ENCODE results near the gene TP53TG5.

GRCh38 chr20:45366631-45367030 lies 11.5 kb downstream of the TP53TG5 start:
- TF ChIP-seq FOXM1 (IDR thresholded peaks at IDR 0.05; ENCODE audit: borderline replicate concordance) (no peak), CTBP1 (IDR thresholded peaks at IDR 0.05; ENCODE audit: borderline replicate concordance) (no peak), PKNOX1 (IDR thresholded peaks at IDR 0.05) (no peak), ZNF384 (IDR thresholded peaks at IDR 0.05) (no peak), TARDBP (IDR thresholded peaks at IDR 0.05) (no peak), BHLHE40 (IDR thresholded peaks at IDR 0.05; ENCODE audit: borderline replicate concordance) (no peak), ELF4 (IDR thresholded peaks at IDR 0.05) (no peak), HDGF (IDR thresholded peaks at IDR 0.05; ENCODE audit: borderline replicate concordance) (no peak), SP1 (IDR thresholded peaks at IDR 0.05) (no peak), SUZ12 (IDR thresholded peaks at IDR 0.05) (no peak), ARNT (IDR thresholded peaks at IDR 0.05) (no peak)

Data from HEK293T (cell line).